SH-SY5Y (cell line): ENCODE measurements around the gene ADAMTSL1.

Experiments
- GATA2 ChIP-seq: IDR thresholded peaks from 2 replicates; pipeline ENCODE4 v1.6.1; 2011; ENCODE audit warnings: mild to moderate bottlenecking, low read depth, low read length
- GATA3 ChIP-seq: IDR thresholded peaks from 2 replicates; pipeline ENCODE4 v1.6.1; 2011; ENCODE audit warnings: low read depth, mild to moderate bottlenecking, low read length, moderate library complexity

Gene ADAMTSL1

DNA sequence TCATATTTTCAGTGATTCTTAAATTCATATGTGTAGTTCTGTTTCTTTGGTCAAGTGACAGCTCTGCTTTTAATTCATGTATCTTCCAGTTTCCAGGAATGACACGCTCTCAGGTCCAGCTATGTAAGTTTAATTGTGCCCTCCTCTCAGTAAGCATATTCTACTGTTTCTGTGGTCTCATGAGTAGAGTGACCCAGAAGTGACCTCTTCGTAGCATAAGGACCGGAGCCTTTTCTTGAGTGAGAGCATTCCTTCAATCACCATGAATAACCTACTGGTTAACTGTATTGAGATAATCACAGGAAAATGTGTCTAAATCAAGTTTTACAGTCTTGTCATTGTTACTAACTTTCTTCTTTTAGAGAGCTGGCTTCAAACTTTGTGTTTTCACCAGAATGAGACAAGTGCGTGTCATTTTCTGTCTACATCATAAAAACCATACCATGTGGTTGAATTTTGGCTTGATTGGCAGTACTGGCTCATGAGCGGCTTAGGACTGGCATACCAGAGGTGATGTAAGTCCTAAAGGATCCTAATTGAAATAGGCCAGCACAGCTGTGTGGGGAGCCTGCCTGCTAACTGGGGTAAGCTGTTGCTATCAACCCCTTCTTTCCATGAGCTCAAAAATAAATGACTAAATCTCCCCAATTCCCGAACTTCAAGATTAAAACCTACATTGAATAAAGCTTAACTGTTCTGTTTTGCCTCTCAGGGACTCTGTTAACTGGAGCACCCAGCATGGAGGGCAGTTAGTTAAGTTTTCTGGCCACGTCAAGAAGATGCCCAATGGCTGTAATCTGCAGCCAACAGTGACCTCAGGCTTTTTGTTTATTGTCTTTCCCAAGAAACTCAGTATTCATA, 4.8 kb downstream of the ADAMTSL1 start:
- TF ChIP-seq GATA3 = no peak
- no peak for TF ChIP-seq GATA2

DNA sequence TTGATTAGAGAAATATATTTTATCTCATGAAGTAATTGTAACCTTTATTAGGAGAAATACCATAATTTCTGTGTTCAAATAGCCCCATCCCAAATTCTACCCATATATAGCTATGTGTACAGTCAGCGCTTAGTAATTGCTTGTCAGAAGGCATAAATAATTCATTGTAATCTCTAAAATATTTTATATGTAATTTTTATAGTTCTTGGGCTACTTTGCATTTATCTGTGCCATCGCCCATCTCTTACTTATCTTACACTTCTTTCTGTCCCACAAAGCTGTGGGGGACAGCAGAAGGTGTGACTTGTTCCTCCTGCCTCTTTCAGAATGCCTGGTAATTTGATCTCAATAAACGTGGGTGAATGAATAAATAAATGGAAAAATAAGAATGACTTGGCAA, 5.5 kb downstream of the ADAMTSL1 start:
- TF ChIP-seq GATA3 (no peak), GATA2 (no peak)

DNA sequence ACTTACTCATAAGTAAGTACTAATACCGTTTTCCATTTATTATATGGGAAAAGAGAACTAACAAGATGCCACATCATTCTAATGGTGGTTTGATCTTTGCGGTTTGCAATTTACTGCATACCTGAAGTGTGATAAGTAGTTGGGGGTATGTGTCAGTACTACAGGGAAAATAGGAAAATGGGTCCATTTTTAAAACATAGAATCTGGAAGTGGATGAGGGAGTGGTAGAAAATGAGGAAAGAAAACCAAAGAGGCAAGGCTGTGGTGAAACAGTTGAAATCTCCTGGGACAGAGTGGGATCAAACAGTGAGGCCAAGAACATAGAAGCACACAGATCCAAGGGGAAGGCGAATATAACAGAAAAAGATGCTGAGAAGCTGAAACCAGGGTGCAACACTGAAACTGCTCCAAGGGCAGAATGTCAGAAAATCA, 6.7 kb downstream of the ADAMTSL1 start:
- no peak for TF ChIP-seq GATA3
- no peak for TF ChIP-seq GATA2

DNA sequence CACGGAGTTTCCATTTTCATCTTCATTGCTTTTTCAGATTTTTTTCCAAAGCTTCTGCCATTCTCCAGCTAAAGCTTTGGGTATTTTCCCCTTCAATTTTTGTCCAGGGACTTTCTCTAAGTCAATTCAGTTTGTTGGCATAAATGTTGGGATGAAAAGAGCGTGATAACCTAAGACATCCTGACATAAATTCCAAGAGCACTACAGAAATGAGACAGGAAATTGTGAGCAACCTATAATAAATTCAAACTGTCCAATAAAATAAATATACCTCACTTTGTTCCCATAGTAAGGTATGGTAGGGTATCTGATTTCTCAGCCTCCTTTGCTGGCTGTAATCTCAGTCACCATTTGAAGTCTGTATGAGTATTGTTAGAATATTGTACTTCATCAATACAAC, 8.4 kb downstream of the ADAMTSL1 start:
- TF ChIP-seq GATA2 (no peak), GATA3 (no peak)

DNA sequence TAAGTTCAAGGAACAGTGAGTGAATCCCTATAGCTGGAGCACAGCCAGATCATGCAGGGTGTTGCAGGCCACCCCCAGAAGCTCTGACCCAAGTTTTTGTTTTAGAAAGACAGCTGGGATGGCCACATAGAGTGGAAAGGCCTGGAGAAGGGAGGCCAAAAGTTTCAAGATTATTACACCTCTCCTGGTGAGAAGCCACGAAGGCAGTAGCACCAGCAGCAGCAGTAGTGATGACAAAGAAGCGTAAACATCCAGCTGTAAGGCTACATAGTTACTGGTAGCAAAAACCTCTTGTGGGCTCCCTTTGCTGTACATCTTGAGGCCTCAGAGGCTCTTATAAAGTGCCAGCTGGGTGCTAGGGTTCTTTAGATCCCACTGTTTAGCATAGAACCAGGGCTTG, 11.8 kb downstream of the ADAMTSL1 start:
- no peak for TF ChIP-seq GATA2
- no peak for TF ChIP-seq GATA3

DNA sequence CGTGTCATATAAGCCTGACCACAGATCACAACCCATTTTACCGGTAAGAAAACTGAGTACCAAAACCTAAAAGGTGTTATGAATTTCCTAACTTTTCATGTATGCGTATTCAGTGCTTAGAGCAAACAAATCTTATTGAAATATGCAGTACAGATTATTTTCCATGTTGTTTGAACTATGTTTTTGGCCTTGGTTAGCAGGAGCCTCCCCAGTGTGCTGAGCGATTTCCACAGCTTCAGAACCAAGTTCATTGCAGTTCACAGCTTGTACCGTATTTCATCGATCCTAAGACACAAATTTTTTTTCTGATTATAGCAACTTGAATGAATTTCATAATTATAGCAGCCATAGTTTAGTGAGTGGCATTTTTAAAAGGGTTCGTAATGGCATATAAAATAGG, 13.7 kb downstream of the ADAMTSL1 start:
- TF ChIP-seq GATA3 = no peak
- TF ChIP-seq GATA2 = no peak

DNA sequence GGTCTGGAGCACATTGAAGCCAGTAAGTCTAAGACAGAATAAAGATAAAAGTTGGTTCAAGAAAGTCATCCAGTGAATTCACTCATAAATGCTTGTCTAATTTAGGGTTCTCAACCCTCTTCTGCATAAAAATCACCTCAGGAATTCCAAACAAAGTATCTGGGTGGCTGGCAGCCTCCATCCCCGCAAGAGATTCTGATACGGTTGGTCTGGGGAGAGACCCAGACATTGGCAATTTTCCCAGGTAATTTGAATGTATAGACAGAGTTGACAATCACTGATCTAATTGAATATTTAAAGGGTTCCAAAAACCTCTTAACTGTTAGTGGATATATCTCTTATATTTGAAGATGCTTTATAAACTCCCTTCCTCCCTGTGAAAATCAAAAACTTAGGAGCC, 14.9 kb downstream of the ADAMTSL1 start:
- TF ChIP-seq GATA2 (no peak), GATA3 (no peak)

DNA sequence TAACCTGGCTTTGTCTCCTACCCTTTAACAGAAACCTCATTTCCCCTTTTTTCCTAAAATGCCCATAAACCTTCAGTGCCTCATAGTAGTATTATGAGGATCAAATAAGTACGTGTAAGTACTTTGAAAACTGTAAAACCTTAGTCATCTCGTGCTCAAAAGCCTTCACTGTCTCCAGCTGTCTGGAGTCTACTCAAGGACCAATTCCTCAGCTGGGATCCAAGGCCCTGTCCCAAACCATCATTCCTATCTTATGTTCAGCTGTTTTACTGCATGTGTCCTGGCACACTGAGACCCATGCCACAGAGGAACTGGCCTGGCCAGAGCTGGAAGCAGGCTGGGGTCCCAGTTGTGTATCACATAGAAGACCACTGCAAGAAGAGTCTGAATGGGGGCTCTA, 15.9 kb downstream of the ADAMTSL1 start:
- TF ChIP-seq GATA3 (no peak), GATA2 (no peak)

DNA sequence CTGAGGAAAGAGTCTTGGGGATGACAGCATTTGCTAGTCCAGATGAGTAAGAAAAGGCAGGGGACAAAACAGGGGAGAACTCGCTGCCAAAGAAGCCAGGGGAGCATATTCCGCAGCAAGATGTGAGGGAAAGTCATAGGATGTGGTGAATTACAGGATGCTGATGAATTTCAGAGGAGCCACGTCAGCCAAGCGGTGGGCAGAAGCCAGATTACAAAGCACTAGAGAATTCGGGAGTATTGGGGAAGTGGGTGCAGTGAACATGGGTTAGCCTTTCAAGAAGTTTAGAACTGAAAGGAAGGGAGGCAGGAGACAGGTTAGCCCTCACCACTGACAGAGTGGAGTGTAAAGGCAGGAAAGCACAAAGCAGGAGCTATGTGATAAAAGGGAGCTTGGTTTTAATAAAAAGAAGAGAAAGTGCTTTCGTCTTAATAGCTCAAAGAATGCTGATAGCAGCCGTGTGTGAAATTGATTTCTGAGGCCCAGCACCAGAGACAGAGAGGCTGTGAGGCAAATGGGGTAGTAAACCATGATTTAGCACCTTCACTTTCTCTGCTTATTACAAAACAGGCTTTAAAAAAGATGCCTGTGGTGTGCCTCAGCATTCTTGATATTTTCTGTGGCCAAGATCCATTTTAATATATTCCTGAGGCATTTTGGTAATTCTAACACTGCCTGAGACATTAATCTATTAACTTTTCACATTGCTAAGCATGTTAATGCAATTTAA, 16.9 kb downstream of the ADAMTSL1 start:
- TF ChIP-seq GATA3 = no peak
- no peak for TF ChIP-seq GATA2

DNA sequence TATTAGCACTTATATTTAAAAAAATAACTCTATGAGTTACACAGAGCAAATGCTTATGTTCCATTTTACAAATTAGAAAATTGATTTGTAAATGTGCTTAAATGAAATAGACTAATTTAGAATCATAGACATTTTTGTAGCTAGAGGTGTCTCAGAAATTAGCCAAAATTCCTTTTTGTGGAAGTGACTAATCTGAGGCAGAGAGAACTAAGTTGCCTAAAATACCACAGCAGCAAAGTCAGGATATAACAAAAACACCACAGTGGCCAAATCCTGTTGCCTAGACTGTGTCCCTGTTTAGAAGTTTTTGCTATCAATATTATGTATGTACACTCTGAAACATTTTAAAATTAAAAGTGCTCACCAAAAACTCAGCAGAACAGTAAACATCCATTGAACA, 18.7 kb downstream of the ADAMTSL1 start:
- no peak for TF ChIP-seq GATA3
- no peak for TF ChIP-seq GATA2

DNA sequence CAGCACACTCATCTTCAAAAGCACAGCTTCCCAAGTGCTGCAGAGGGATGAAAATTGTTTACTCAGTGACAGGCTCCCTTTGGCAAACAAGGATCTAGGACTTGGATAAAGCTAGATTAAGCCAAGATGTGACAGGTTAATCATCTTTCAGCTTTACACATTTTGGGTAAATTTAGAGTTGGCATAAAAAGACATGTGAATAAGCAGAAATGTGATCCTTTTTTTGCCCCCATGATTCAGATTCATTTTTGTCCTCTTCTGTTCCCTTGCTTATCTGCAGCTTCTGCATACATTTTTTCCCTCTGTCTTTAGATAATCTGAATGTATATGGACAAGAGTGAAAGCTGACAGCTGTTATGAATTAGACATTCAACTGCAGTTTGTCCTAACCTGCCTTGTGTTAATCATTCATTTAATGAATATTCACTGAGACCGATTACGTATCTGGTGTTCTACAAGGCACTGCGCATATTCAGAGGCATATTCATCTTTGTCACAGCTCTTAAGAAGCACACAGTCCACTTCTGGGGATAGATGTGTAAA, 19.6 kb downstream of the ADAMTSL1 start:
- TF ChIP-seq GATA2 (no peak), GATA3 (no peak)

DNA sequence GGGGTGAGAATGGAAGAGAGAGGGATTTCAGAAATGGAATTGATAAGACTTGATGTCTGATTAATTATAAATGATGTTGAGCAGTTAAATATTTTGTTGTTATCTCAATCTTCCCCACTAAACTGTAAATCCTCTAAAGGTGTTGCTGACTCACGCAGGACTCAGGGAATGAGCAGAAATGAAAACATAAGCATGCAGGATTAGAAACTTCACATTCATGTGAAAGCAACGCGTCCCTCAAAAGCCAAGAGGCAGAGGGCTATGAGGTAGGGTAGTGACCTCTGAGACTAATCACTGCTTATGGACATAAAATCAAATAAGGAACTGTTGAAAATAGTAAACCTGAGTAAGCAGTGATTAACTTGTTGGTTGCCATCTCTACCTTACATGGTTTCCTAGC, 21.1 kb downstream of the ADAMTSL1 start:
- TF ChIP-seq GATA2 = no peak
- no peak for TF ChIP-seq GATA3

DNA sequence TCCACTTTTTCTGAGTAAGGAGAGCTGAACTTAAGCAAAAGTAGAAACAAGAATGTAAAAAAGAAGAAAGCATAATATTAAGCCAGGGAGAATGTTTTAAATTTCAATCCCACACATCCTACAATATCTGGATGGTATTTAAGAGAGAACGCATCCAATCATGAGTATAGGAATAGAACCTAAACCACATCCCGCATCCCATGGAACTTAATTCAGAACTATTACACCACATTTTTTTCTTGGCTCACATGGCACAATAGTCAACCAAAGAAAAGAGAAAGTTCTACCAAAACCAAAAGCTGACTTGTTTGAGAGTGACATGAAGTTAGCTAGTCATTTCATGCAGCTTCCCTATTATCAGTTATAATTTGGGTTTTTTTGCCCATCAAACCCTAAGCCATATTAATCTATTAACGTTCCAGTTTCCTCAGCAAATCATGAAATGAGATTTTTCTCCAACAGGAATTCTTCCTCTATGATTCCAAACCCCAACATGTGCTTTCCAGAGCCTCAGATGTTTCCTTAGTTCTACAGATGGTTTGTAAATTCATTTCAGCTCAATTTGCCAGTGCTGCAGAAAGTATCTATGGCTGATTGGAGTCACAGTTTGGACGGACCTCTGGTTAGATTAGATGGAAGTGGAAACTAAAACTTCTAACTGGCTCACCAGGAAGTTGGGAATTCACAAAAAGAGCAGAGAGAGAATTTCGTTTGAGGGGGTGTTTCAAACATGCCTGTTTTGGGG, 22.5 kb downstream of the ADAMTSL1 start:
- TF ChIP-seq GATA3 = no peak
- no peak for TF ChIP-seq GATA2

DNA sequence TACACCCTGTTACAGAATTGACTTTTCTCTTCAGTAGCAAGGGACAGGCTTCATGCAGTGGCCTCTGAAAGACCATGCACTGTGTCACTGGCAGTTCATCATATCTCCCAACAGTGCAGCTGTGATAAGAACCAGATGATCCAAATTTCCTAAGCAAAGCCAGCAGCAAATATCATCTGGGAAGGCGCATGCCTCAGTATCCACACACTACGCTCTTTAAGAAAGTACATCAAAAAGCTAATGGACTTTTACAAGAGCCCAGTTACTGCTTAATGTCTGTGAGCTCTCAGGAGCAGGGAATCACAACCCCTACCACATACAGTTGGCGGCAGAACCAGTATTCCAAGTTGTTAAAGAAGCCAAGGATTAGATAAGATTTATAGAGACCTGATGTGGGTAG, 25.1 kb downstream of the ADAMTSL1 start:
- peak; percentile 37; the same call in 1 of the 2 replicates for TF ChIP-seq GATA2
- TF ChIP-seq GATA3 = peak; percentile 17; the same call in 1 of the 2 replicates

DNA sequence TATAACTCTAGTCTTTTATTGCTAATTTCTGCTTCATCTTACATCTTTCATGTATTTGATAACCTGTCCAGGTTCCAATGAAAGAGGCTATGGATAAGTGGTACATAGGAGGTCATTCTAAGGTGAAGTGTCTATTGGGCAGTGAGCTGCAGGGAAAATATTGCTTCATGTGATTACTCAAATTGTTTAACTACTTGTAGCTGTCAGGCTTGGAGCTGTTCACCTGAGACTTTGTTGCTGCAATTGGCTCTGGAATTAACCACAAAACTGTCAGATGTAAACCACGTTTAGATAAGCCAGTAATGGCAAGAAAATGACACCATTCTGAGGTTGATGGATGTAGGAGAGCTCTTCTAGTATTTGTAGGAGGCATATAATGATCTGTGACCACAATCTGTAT, 26.0 kb downstream of the ADAMTSL1 start:
- no peak for TF ChIP-seq GATA3
- TF ChIP-seq GATA2 = no peak
